SU-DHL-6 (cell line): ENCODE data around the gene CNOT1.

ENCODE experiments used
- H2AFZ ChIP-seq: fragments of 200-600 bp; sonication (generic); 2 replicates; pipeline ENCODE4 v1.6.1; 2014; ENCODE audit warnings: low read depth, mild to moderate bottlenecking, moderate library complexity, mixed read lengths, antibody characterized with exemption, low read length; ENCODE audit not compliant: severe bottlenecking
- H3F3A ChIP-seq: fragments of 200-600 bp; shearing (Covaris generic); 2 replicates; pipeline ENCODE4 v1.6.0; 2016; ENCODE audit warnings: antibody characterized with exemption, mild to moderate bottlenecking; ENCODE audit not compliant: insufficient read depth
- H3K27ac ChIP-seq: fragments of 200-600 bp; sonication (generic); 2 replicates; pipeline ENCODE4 v1.5.1; 2016; ENCODE audit warnings: low read depth, mild to moderate bottlenecking, low read length, moderate library complexity, mixed read lengths
- H3K27me3 ChIP-seq: fragments of 200-600 bp; sonication (generic), shearing (Covaris generic); 2 replicates; pipeline ENCODE4 v1.6.0; 2014; ENCODE audit warnings: mild to moderate bottlenecking, low read length
- H3K36me3 ChIP-seq: fragments of 200-600 bp; sonication (generic); 2 replicates; pipeline ENCODE4 v1.6.1; 2014; ENCODE audit warnings: mild to moderate bottlenecking, low read length, mixed read lengths
- H3K4me2 ChIP-seq: fragments of 300-600, 200-600 bp; shearing (Covaris generic), sonication (generic); 2 replicates; pipeline ENCODE4 v1.6.0; 2014; ENCODE audit warnings: low read length, low read depth, mild to moderate bottlenecking; ENCODE audit not compliant: poor library complexity, severe bottlenecking
- H3K4me3 ChIP-seq: fragments of 200-600 bp; sonication (generic); 2 replicates; pipeline ENCODE4 v1.5.1; 2014; ENCODE audit warnings: antibody characterized with exemption, low read length, mild to moderate bottlenecking, mixed read lengths; ENCODE audit not compliant: insufficient read depth, poor library complexity, severe bottlenecking
- H3K79me2 ChIP-seq: fragments of 200-600 bp; sonication (generic); 2 replicates; pipeline ENCODE4 v1.6.1; 2014; ENCODE audit warnings: mild to moderate bottlenecking, low read length, moderate library complexity; ENCODE audit not compliant: insufficient read depth
- H3K9ac ChIP-seq: fragments of 200-600 bp; sonication (generic); 2 replicates; pipeline ENCODE4 v1.7.0; 2014; ENCODE audit warnings: mild to moderate bottlenecking, low read length
- H3K9me2 ChIP-seq: fragments of 200-600 bp; sonication (generic); replicated peaks from 2 replicates; pipeline ENCODE4 v1.6.1; 2014; ENCODE audit warnings: low read length; ENCODE audit not compliant: insufficient read depth
- H3K9me3 ChIP-seq: fragments of 200-600 bp; sonication (generic); 2 replicates; pipeline ENCODE4 v1.6.1; 2014; ENCODE audit warnings: low read length, mixed read lengths; ENCODE audit not compliant: insufficient read depth
- H4K20me1 ChIP-seq: fragments of 200-600 bp; sonication (generic); 2 replicates; pipeline ENCODE4 v1.6.1; 2014; ENCODE audit warnings: low read depth, mild to moderate bottlenecking, antibody characterized with exemption, low read length, moderate library complexity, mixed read lengths
- CTCF ChIP-seq: fragments of 200-600 bp; sonication (generic); IDR thresholded peaks from one replicate; pipeline ENCODE4 v1.5.1; 2017; ENCODE audit warnings: antibody characterized with exemption, mild to moderate bottlenecking, low read length, moderate library complexity; ENCODE audit not compliant: insufficient read depth, poor library complexity, severe bottlenecking
- EZH2phosphoT487 ChIP-seq: fragments of 200-600 bp; sonication (generic), shearing (Covaris generic); conservative IDR thresholded peaks from 2 replicates; pipeline ENCODE4 v1.6.1; 2018; ENCODE audit warnings: mild to moderate bottlenecking, antibody characterized with exemption, low read length, moderate library complexity, mixed read lengths

CNOT1 gene

GRCh38 chr16:58584831-58585505 lies 44.7 kb downstream of the CNOT1 start:
- peaks cover 72% of the 10 kb centered on the region for H3K36me3 ChIP-seq
- H3K4me3 ChIP-seq: no peak overlapping the region
- H3K9me2 ChIP-seq: no peaks in the 10 kb centered on the region
- peaks cover 9% of the 10 kb centered on the region; the same call in 1 of the 2 replicates for H4K20me1 ChIP-seq
- no peaks in the 10 kb centered on the region for H3K9me3 ChIP-seq
- H3K9ac ChIP-seq: no peak overlapping the region
- TF ChIP-seq EZH2phosphoT487 (no peak), CTCF (no peak)
- peaks cover 27% of the 10 kb centered on the region for H3F3A ChIP-seq
- H2AFZ ChIP-seq: no peak overlapping the region
- H3K79me2 ChIP-seq: peaks cover 16% of the 10 kb centered on the region; the same call in 1 of the 2 replicates
- no peaks in the 10 kb centered on the region for H3K27me3 ChIP-seq
- H3K27ac ChIP-seq: no peak overlapping the region
- no peak overlapping the region for H3K4me2 ChIP-seq

GRCh38 chr16:58582971-58583765 lies 46.5 kb downstream of the CNOT1 start:
- Histone ChIP-seq H3K4me3 (no peak overlapping the region), H2AFZ (no peak overlapping the region), H3K9me3 (no peaks in the 10 kb centered on the region), H3F3A (peaks cover 27% of the 10 kb centered on the region), H3K27ac (no peak overlapping the region), H3K4me2 (no peak overlapping the region), H3K36me3 (peaks cover 77% of the 10 kb centered on the region), H3K9ac (no peak overlapping the region), H4K20me1 (peaks cover 9% of the 10 kb centered on the region; the same call in 1 of the 2 replicates), H3K27me3 (no peaks in the 10 kb centered on the region), H3K79me2 (0 out of 2 replicates have a peak, but pooled peaks cover 13% of the 10 kb centered on the region), H3K9me2 (no peaks in the 10 kb centered on the region)
- TF ChIP-seq CTCF: no peak
- TF ChIP-seq EZH2phosphoT487: no peak

- Histone ChIP-seq H3K36me3 (peaks cover 79% of the 10 kb centered on the region), H3K9me2 (no peaks in the 10 kb centered on the region), H3K4me3 (no peak overlapping the region), H3K27me3 (no peaks in the 10 kb centered on the region), H2AFZ (no peak overlapping the region), H3K4me2 (no peak overlapping the region), H3K9ac (no peak overlapping the region), H3K79me2 (0 out of 2 replicates have a peak, but pooled peaks cover 13% of the 10 kb centered on the region), H3K27ac (no peak overlapping the region), H3K9me3 (no peaks in the 10 kb centered on the region), H3F3A (peaks cover 17% of the 10 kb centered on the region), H4K20me1 (peaks cover 4% of the 10 kb centered on the region; the same call in 1 of the 2 replicates)
- TF ChIP-seq EZH2phosphoT487 (no peak), CTCF (no peak)
Observed at GRCh38 chr16:58582133-58582532, 47.5 kb downstream of the CNOT1 start.
